ENCODE results near the gene ITPR1. TPM values are rescaled to one million over a fixed set of nuclear protein-coding genes. Genes with fewer than 3 reads are reported as not detected.
A peak's percentile ranks its signal among the peaks of the same experiment; 100 is the strongest.

ITPR1 gene
- total RNA-seq, 1 donor from 2014 or later, result 45.9 TPM

- no peak for DNase-seq (ENCODE audit: extremely low spot score, unreplicated experiment)
- Mint-ChIP-seq H3K27ac (no peak overlapping the region), H3K4me1 (ENCODE audit: unreplicated experiment) (peaks cover 4% of the 10 kb centered on the region), H3K27me3 (no peaks in the 10 kb centered on the region), H3K36me3 (peaks cover 11% of the 10 kb centered on the region), H3K4me3 (no peak overlapping the region), H3K9me3 (no peaks in the 10 kb centered on the region)
- TF ChIP-seq CTCF (conservative IDR thresholded peaks at IDR 0.05), result no peak
These were observed 167.8 kb downstream of the ITPR1 start for GRCh38 chr3:4660936-4661335.

GRCh38 chr3:4664412-4664811 lies 171.3 kb downstream of the ITPR1 start:
- Mint-ChIP-seq H3K27ac (no peak overlapping the region), H3K36me3 (peaks cover 14% of the 10 kb centered on the region), H3K4me3 (no peak overlapping the region), H3K4me1 (ENCODE audit: unreplicated experiment) (no peaks in the 10 kb centered on the region), H3K27me3 (no peaks in the 10 kb centered on the region), H3K9me3 (no peaks in the 10 kb centered on the region)
- no peak for TF ChIP-seq CTCF (conservative IDR thresholded peaks at IDR 0.05)
- DNase-seq (ENCODE audit: extremely low spot score, unreplicated experiment), result no peak

DNA sequence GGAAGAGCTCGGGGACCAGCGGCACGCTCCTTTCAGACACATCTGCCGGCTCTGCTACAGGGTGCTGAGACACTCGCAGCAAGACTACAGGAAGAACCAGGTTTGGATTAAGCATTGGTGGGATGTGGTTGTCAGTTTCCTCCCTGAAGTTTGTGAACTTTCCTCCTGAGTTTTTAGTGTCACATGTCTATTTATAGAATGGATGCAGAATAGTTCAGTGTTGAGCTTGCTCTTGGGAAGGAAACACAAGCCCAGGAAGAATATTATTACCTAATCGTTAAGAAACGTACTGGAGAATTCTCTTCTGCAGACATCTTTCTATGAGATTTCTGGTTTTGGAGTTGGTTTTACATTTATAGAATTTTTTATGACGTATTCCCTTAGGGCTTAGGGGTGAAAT lies 172.0 kb downstream of the ITPR1 start:
- Mint-ChIP-seq H3K27me3 (no peaks in the 10 kb centered on the region), H3K4me3 (no peak overlapping the region), H3K9me3 (no peaks in the 10 kb centered on the region), H3K36me3 (peaks cover 19% of the 10 kb centered on the region), H3K27ac (no peak overlapping the region), H3K4me1 (ENCODE audit: unreplicated experiment) (no peaks in the 10 kb centered on the region)
- no peak for DNase-seq (ENCODE audit: extremely low spot score, unreplicated experiment)
- no peak for TF ChIP-seq CTCF (conservative IDR thresholded peaks at IDR 0.05)

GRCh38 chr3:4666071-4666470 lies 172.9 kb downstream of the ITPR1 start:
- H3K4me3 Mint-ChIP-seq, result no peak overlapping the region
- no peak overlapping the region for H3K27ac Mint-ChIP-seq
- TF ChIP-seq CTCF (conservative IDR thresholded peaks at IDR 0.05), result no peak

DNA sequence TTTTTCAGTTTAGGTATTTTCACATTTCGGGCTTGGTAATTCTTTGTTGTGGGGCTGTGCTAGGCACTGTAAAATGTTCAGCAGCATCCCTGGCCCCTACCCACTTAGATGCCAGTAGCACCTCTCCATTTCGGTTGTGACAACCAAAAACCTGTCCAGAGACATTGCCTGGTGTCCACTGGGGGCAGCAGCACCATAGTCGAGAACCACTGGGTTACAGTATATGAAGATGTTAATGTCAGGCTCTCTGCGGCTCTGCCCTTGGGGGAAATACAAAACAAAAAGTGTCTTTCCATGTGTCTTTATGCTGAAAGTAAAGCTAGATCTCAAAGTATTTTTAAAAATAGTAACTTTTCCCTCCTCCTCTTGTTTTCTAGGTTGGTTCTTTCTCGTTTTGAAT lies 177.2 kb downstream of the ITPR1 start:
- DNase-seq (ENCODE audit: extremely low spot score, unreplicated experiment), result no peak
- Mint-ChIP-seq H3K27ac (no peak overlapping the region), H3K9me3 (no peaks in the 10 kb centered on the region), H3K4me1 (ENCODE audit: unreplicated experiment) (no peaks in the 10 kb centered on the region), H3K4me3 (no peak overlapping the region), H3K36me3 (peaks cover 15% of the 10 kb centered on the region), H3K27me3 (no peaks in the 10 kb centered on the region)
- TF ChIP-seq CTCF (conservative IDR thresholded peaks at IDR 0.05), result peak; percentile 63

More at GRCh38 chr3:4666071-4666470, 172.9 kb downstream of the ITPR1 start:
- Mint-ChIP-seq H3K9me3 (no peaks in the 10 kb centered on the region), H3K27me3 (no peaks in the 10 kb centered on the region), H3K36me3 (peaks cover 19% of the 10 kb centered on the region), H3K4me1 (ENCODE audit: unreplicated experiment) (no peaks in the 10 kb centered on the region)
- DNase-seq (ENCODE audit: extremely low spot score, unreplicated experiment), result no peak

DNA sequence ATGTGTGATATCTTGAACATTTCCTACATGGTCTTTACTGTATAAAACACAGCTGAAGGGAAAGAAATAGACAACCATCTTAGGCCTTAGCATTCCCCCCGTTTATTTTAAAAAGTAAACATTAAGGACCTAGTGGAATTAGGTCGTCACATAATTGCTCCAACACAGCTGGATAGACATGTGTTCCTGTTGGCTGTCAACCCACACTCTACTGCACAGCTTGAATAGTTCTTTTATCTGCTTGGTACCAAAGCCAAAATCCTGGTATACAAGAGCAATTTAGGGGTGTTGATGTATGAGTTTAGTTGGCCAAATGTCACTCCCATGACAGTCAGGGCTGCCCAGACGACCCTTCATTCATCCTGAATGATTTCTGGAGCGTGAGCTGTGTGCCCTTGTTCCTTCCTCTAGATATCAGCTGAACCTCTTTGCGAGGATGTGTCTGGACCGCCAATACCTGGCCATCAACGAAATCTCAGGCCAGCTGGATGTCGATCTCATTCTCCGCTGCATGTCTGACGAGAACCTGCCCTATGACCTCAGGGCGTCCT lies 179.7 kb downstream of the ITPR1 start:
- no peaks in the 10 kb centered on the region for H3K9me3 Mint-ChIP-seq
- H3K27ac Mint-ChIP-seq, result no peak overlapping the region
- DNase-seq (ENCODE audit: extremely low spot score, unreplicated experiment), result no peak
- no peak overlapping the region for H3K4me3 Mint-ChIP-seq
- H3K36me3 Mint-ChIP-seq, result peaks cover 20% of the 10 kb centered on the region
- no peaks in the 10 kb centered on the region for H3K4me1 Mint-ChIP-seq (ENCODE audit: unreplicated experiment)
- no peak for TF ChIP-seq CTCF (conservative IDR thresholded peaks at IDR 0.05)
- no peaks in the 10 kb centered on the region for H3K27me3 Mint-ChIP-seq

Measured in type B pancreatic cell (in vitro differentiated cells).